Kidney (tissue), 14 donors: ENCODE measurements around the gene PPP2R2C. TPM values are rescaled to one million over a fixed set of nuclear protein-coding genes. Genes with fewer than 3 reads are reported as not detected.

Experiments used
- DNase-seq, 5 donors: peaks; one replicate each; pipeline ENCODE4 v3.0.0-alpha.2; 2013 to 2020
- FAIRE-seq: peaks from 2 replicates; lab custom pipeline; 2012; peaks lifted over from hg19 to GRCh38; lab: Jason Lieb, UNC
- H3K27ac ChIP-seq, 2 donors: one replicate each; pipeline ENCODE4 v1.7.0; 2013; ENCODE audit warnings: low read depth in 2 of 2, low read length in 2 of 2, inconsistent platforms in 1 of 2
- H3K27me3 ChIP-seq: one replicate; pipeline ENCODE4 v1.7.1; 2013; ENCODE audit warnings: low read length, inconsistent platforms; ENCODE audit not compliant: control insufficient read depth, insufficient read depth
- H3K36me3 ChIP-seq, 3 donors: one replicate each; pipeline versions ENCODE4 v1.7.0 to v1.7.1; 2013; ENCODE audit warnings: low read length in 3 of 3, control low read depth in 1 of 3, inconsistent platforms in 1 of 3; ENCODE audit not compliant: insufficient read depth in 3 of 3, control insufficient read depth in 2 of 3
- H3K4me1 ChIP-seq, 3 donors: one replicate each; pipeline versions ENCODE4 v1.7.0 to v1.7.1; 2013; ENCODE audit warnings: low read length in 3 of 3, inconsistent platforms in 1 of 3, low read depth in 1 of 3; ENCODE audit not compliant: control insufficient read depth in 2 of 3, insufficient read depth in 2 of 3
- H3K4me3 ChIP-seq, 3 donors: one replicate each; pipeline versions ENCODE4 v1.7.0 to v1.8.1; 2013; ENCODE audit warnings: low read length in 3 of 3, control low read depth in 1 of 3, inconsistent platforms in 1 of 3
- H3K9ac ChIP-seq, 3 donors: one replicate each; pipeline versions ENCODE4 v1.7.0 to v1.7.1; 2013; ENCODE audit warnings: low read length in 3 of 3, control low read depth in 1 of 3, inconsistent platforms in 1 of 3
- H3K9me3 ChIP-seq, 3 donors: one replicate each; pipeline versions ENCODE4 v1.7.0 to v1.7.1; 2013; ENCODE audit warnings: low read length in 3 of 3, control low read depth in 1 of 3, inconsistent platforms in 1 of 3; ENCODE audit not compliant: control insufficient read depth in 2 of 3, insufficient read depth in 1 of 3
- intact Hi-C: fragments of 100-400 bp; cut with DNase I; formaldehyde crosslinking; loops from one replicate; pipeline ENCODE4 v1.11.1; 2022
- polyA plus RNA-seq: library from polyadenylated mRNA; stranded (reverse); fragments of 350-450 nt; fragmentation: Illumina TruSeq; extraction: RNeasy Lipid Tissue Mini Kit (QIAGEN cat#74804); gene quantifications from one replicate; pipeline ENCODE4 v1.2.3, GENCODE V29; 2014; ENCODE audit warnings: low read depth, low replicate concordance; ENCODE audit not compliant: insufficient read depth
- total RNA-seq: library from RNA; stranded (reverse); fragmentation: NEBNext Ultra II Directional; extraction: Animal tissue kit (Norgen Biotek cat#: 25700); gene quantifications from one replicate; pipeline ENCODE4 v1.2.1, GENCODE V29; 2021
- TF ChIP-seq, protein P1 (sequence below): IDR thresholded peaks from 3 replicates; pipeline ENCODE4 v1.5.1; 2012; ENCODE audit warnings: mild to moderate bottlenecking, moderate library complexity, borderline replicate concordance; ENCODE audit not compliant: insufficient read depth; ENCODE audit errors: extremely low read depth
- donor health status: control.
- donor health status: control.
- donor health status: control.
- donor health status: control.
- donor health status: control.
- donor health status: DM: yes; HTN: yes; CAD: no.
- donor health status: Normal renal cell carcinoma (clear cell type).

PPP2R2C gene
- total and polyA plus RNA-seq, 2 donors from 2014 or later, result 0.39 to 0.82 TPM

DNA sequence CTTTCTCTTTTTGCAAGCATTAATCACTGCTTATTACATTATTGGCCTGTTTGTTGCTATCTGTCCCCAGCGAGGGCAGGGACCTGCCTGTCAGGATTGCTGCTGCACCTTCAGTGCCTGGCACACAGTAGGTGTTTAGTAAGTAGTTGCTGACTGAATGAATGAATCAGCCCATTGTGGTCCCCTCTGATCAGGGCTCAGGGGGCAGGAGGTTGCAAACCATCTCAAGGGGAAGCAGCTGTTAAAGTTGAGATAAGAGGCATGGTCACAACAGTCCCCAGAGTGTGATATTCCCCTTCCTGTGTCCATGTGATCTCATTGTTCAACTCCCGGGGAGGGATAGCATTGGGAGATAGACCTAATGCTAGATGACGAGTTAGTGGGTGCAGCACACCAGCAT, 117.4 kb downstream of the PPP2R2C start:
- Histone ChIP-seq H3K9me3 (no peaks in the 10 kb centered on the region), H3K9ac (no peak overlapping the region), H3K27me3 (no peaks in the 10 kb centered on the region), H3K4me1 (no peaks in the 10 kb centered on the region), H3K36me3 (no peaks in the 10 kb centered on the region), H3K27ac (no peak overlapping the region), H3K4me3 (no peak overlapping the region)
- FAIRE-seq, result no peak
- TF ChIP-seq, protein P1, sequence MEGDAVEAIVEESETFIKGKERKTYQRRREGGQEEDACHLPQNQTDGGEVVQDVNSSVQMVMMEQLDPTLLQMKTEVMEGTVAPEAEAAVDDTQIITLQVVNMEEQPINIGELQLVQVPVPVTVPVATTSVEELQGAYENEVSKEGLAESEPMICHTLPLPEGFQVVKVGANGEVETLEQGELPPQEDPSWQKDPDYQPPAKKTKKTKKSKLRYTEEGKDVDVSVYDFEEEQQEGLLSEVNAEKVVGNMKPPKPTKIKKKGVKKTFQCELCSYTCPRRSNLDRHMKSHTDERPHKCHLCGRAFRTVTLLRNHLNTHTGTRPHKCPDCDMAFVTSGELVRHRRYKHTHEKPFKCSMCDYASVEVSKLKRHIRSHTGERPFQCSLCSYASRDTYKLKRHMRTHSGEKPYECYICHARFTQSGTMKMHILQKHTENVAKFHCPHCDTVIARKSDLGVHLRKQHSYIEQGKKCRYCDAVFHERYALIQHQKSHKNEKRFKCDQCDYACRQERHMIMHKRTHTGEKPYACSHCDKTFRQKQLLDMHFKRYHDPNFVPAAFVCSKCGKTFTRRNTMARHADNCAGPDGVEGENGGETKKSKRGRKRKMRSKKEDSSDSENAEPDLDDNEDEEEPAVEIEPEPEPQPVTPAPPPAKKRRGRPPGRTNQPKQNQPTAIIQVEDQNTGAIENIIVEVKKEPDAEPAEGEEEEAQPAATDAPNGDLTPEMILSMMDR, result no peak
- DNase-seq, result no peak
- intact Hi-C loops, result no loop called here

DNA sequence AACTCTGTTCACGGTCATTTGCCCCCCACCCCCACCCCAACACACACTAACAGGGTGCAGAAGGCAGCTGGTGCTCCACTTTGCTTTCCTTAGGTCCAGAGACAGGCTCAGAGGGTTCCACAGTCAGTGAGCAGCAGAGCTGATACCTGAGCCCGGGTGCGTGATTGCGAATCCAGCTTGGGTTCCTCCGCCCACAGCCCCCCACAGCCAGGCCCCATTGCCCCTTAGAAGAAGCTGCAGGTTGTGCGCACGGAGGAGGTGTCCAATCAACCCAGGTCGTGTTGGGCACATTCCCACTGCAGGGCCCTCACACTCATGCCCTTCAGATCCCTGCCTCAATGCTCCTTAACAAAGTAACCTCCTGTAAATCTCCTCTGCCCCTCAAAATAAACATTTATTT, 117.8 kb downstream of the PPP2R2C start:
- H3K4me1 ChIP-seq, result no peaks in the 10 kb centered on the region
- no peak overlapping the region for H3K9ac ChIP-seq
- intact Hi-C loops, result no loop called here
- TF ChIP-seq, protein P1, result no peak
- H3K27me3 ChIP-seq, result no peaks in the 10 kb centered on the region
- no peak for FAIRE-seq
- H3K9me3 ChIP-seq, result no peaks in the 10 kb centered on the region
- no peak for DNase-seq
- H3K4me3 ChIP-seq, result no peak overlapping the region
- H3K27ac ChIP-seq, result no peak overlapping the region
- H3K36me3 ChIP-seq, result no peaks in the 10 kb centered on the region

DNA sequence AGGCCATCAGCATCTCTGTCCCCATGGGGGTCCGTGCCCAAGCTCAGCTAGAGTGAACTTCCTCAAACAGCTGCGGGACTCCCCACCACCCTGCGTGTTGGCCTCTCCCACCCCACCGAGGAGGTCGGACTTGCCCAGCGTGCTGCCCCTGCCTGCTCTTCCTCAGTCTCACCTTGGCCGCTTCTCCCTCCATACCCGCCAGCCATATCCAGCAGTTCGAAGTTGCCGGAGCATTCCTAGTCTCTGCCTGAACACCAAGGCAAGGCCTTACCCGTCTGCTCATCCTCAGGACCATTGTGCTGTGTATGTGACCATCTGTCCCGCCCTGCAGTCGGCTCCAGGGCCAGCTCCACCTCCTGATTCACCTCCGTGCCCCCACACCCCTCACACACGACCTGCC, 118.3 kb downstream of the PPP2R2C start:
- DNase-seq (no peak), FAIRE-seq (no peak)
- TF ChIP-seq, protein P1, result no peak
- H3K27me3 ChIP-seq, result no peaks in the 10 kb centered on the region
- no peak overlapping the region for H3K9ac ChIP-seq
- H3K27ac ChIP-seq, result no peak overlapping the region
- H3K36me3 ChIP-seq, result no peaks in the 10 kb centered on the region
- H3K9me3 ChIP-seq, result no peaks in the 10 kb centered on the region
- H3K4me1 ChIP-seq, result no peaks in the 10 kb centered on the region
- H3K4me3 ChIP-seq, result no peak overlapping the region
- intact Hi-C loops, result no loop called here

DNA sequence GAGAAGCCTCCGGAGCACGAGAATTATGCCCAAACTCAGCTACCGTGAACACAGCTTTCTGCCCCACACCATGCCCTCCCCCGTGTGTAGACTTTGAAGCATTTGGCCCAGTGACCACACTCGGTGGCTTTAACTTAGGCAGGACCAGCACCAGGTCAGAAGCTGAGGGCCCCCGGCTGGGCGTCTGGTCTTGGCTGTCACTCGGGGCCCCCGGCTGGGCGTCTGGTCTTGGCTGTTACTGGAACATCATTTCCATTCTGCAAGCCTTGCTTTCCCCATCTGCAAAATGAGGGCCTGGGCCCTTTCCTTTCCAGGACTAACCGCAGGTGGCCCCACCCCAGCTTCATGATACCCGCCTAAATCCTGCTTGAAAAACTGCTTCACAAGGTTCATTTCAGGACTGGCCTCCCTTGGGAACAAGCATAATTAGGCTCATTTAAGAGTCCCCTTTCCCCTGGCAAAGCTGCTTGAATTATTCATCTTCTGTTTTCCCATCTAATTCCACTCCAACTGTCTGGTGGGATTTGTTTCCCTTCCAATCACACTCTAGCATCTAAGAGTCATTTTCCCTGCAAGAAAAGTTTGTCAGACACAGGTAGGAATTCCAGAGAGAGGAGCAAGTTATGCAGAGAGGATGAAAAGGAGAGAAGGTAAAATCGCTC, 120.3 kb downstream of the PPP2R2C start:
- Histone ChIP-seq H3K27me3 (no peaks in the 10 kb centered on the region), H3K9me3 (no peaks in the 10 kb centered on the region), H3K4me1 (no peaks in the 10 kb centered on the region), H3K4me3 (no peak overlapping the region), H3K9ac (no peak overlapping the region), H3K36me3 (no peaks in the 10 kb centered on the region), H3K27ac (no peak overlapping the region)
- FAIRE-seq (no peak), DNase-seq (no peak)
- TF ChIP-seq, protein P1, result no peak
- intact Hi-C loops, result no loop called here
